Bladder microvascular endothelial cell (primary cell): ENCODE measurements around the gene MORN1. TPM values are rescaled to one million over a fixed set of nuclear protein-coding genes. Genes with fewer than 3 reads are reported as not detected.

Experiments used
- total RNA-seq: library from RNA; depleted of rRNA; stranded (reverse); fragments of >200 nt; gene quantifications from 2 replicates; pipeline ENCODE4 v1.2.3, GENCODE V29; 2014

MORN1 gene
- 2.8 and 10.6 TPM in 2 replicates for total RNA-seq

DNA sequence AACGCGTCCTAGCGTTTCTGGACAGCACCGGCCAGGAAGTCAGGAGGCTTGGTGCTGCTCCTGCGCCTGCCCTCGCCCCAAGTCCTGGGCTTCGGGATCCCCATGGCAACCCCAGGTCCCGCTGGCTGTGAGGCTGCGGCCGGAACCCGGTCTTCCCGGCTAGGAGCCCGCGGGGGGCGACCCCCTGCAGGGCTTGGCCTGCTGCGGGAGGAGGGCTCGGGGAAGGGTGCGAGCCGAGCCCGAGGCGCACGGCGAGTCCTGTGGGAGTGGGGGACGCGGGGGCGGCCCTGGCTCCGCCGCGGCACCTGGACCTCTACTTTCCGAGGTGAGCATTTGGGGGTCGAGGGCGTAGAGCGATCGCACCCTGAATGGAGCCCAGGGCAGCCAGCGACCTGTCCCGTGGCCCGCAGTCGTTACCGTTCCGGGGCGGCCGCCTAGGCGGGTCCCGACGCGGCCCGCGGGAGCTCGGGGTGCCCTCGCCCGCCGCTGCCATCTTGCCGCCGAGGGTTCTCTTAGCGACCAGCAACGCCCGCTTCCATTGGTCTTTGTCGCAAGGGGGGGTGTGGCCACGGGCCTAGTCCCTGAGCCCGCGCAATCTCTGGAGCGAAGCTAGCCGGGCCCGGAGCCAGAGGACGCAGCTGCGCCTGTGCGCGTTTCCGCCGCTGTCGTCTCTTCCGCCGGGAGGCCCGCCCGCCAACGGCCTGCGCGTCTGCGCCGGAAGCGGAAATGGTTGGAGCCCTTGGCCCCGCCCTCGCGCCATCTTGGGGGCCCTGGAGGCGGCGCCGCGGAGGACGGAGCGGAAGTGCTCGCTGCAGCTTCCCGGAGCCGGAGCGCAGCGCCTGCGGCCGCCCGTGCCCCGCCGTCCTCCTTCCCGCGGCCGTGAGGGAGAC is at the start of gene MORN1, which contains the start of gene RER1:
Gene MORN1, minus strand, starts transcription at position 514 of the 890 bp plus-strand sequence. Its CDS starts 21 bp downstream, at position 493.
Gene RER1, plus strand, starts transcription at position 801 of the 890 bp plus-strand sequence. CDS start 3,950 bp downstream, outside the sequence.

DNA sequence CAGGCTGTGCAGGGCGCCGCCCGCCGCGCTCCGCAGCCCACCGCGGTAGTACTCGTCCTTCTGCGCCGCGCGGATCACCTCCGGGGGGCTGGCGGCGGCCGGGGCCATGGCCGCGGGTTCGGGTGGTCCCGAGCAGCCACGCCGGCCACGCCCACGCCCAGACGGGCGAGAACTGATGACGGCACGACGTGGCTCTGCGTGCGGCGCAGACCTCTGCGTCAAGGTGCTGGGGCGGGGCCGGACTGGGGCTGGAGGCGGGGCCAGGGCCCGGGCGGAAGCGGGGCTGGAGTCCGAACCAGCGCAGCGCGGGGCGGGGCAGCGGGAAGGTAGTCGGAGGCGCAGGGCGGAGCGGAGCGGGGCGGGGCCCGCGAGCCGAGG is 21.0 kb upstream of the MORN1 start, which contains the start of gene PEX10:
Gene PEX10, minus strand, starts transcription at position 170 of the 378 bp plus-strand sequence. Its CDS starts 62 bp downstream, at position 108.

Other genes starting within 250 kb of the MORN1 start
- 12.2 and 15.7 TPM in 2 replicates for gene FAAP20, start 196.8 kb downstream of the MORN1 start, total RNA-seq
- 15.5 and 28.3 TPM in 2 replicates for gene SKI, start 163.2 kb downstream of the MORN1 start, total RNA-seq
- gene RER1, start 287 bp upstream of the MORN1 start, total RNA-seq: 48.4 and 98.9 TPM in 2 replicates
- 24.4 and 32.2 TPM in 2 replicates for gene PEX10, start 21.0 kb upstream of the MORN1 start, total RNA-seq
- under 0.01 and 0.06 TPM in 2 replicates for gene PLCH2, start 84.7 kb upstream of the MORN1 start, total RNA-seq
- 19.3 and 29.8 TPM in 2 replicates for gene PANK4, start 135.0 kb upstream of the MORN1 start, total RNA-seq
- gene HES5, start 138.7 kb upstream of the MORN1 start, total RNA-seq: under 0.01 TPM in 1 of 2 replicates, not detected in the other
- 61.0 and 85.8 TPM in 2 replicates for gene TNFRSF14, start 164.8 kb upstream of the MORN1 start, total RNA-seq
- gene PRXL2B, start 195.2 kb upstream of the MORN1 start, total RNA-seq: 29.0 and 70.7 TPM in 2 replicates
- gene MMEL1, start 241.5 kb upstream of the MORN1 start, total RNA-seq: 1.6 TPM in 2 replicates